ENCODE data around the gene MYOCD. TPM values are rescaled to one million over a fixed set of nuclear protein-coding genes. Genes with fewer than 3 reads are reported as not detected.

The MYOCD gene
- total RNA-seq, 4 donors from 2014 or later = 0.65 to 8.5 (median 0.98) TPM

DNA sequence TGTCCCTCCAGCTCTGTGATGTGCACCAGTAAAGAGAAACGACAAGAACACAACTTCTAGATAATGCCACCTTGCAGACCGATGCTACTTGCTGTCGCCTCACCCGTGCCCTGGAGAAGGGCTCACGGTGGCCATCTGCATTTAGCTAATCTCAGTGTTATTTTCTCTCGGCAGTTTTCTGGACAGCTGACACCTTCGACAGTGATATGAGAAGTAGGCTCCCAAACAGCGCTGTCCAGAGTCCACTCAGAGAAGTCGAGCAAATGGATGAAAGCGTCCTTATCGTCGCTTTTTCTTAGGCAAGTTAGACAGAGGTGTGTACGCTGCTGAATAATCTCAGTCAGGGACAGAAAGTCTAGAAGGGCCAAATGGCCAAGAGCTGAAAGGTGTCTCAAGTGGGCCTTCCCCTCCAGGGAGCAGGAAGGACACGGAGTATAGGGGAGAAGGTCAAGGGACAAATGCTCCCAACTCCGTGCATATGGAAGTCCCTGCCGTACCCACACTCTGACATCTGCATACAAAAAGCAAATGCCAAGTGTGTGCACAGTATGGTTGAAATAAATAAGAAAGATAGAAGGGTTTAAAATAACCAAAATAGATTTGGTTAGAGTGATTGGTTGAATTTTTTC, 42.4 kb upstream of the MYOCD start:
- TF ChIP-seq CTCF (IDR thresholded peaks at IDR 0.05; ENCODE audit: low read depth) = no peak

DNA sequence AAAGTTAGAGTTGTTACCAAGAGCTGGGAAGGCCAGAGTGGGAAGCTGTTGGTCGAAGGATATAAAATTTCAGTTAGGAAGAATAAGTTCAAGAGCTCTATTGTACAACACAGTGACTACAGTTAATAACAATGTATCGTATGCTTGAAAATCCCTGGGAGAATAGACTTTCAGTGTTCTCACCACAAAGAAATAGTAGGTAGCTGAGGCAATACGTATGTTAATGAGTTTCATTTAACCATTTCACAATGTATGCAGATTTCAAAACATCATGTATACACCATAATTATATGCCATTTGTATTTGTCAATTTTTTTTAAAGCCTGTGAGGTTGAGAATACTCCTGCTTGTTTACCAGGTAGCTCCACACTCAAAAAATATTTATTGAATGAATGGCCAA, 41.5 kb upstream of the MYOCD start:
- no peak for TF ChIP-seq CTCF (IDR thresholded peaks at IDR 0.05; ENCODE audit: low read depth)

DNA sequence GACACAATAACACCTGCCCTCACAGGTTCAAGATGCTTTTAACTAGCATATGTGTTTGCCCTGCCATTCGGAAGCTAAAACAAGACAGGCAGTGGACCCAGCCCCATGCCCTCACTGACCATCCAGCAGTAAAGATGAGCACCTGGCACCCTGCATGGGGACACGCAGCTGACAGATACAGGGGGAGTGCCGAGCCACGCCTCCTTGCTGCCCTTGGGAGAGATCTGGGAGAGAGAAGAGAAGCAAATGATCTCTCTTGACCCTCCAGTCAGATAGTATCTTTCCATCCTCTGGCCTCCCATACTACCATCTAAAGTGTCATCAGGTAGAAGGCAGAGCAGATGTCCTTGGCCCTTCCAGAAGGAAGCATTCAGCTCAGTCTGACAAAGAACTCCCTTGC, 40.6 kb upstream of the MYOCD start:
- no peak for TF ChIP-seq CTCF (IDR thresholded peaks at IDR 0.05; ENCODE audit: low read depth)

DNA sequence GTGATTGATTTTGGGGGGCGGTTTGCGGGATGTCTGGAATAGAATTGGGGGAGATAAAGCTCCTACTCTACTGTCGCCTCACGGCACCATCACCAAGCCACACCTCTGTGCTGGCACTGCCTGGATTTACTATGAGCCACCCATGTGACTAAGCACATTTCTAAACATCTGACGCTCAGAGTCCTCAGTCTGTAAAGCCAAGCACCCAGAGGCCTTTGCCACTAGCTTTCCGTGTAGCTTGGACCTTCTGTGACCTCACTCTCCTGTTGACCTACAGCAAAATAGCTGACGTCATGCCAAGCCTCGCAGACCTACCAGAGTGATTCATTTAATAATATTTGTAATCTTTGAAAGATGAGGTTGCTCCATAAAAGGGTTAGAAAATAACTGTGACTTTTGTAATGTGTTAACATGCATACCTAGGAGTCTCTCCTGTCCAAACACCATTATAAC, 38.5 kb upstream of the MYOCD start:
- no peak for TF ChIP-seq CTCF (IDR thresholded peaks at IDR 0.05; ENCODE audit: low read depth)

DNA sequence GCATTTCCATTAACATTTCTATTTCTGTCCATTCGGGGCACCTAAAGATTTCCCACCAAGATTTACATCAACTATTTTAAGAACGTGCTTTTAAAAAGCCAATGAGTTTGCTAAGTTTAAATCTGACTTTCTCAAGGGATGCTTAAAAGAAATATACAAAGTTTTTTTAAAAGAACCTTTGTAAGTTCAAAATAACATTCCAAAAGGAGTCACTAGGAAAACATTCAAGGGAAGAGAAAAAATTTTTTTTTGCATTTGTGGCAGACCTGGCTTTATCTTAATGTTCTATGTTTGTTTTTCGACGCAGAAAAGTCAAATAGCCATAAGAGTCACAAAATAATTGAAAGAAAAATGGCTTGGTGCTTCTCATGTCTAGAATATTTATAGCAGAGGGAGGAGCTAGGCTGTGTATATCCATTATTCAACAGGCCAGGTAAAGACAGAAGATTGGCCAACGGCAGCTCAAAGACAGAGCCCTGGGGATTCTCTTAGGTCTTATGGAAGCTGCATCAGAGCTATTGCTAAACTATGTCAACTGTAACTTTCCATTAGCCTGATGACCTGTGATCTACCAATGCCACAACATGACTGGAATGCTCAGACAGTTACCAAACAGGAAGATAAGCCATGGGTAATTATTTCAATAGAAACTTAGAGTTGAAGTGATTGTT, 37.8 kb upstream of the MYOCD start:
- no peak for TF ChIP-seq CTCF (IDR thresholded peaks at IDR 0.05; ENCODE audit: low read depth)

DNA sequence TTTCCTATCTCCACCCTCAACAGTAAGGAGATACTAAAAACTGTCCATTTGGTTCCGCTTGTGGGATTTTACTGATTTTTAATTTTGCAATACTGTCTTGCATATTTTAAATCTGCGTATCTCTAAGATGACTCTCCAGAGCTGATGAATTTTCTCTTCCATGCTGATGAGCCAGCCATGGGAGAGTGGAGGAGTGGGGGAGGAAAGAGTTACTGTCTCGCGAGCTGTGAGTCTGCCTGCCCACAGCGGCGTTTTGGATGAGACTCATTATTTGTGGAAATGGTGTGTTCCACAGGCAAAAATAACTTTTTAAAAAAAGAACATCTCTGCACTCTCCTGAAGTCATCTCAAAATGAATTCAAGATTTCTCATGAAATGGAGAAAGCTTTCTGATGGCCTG, 34.6 kb upstream of the MYOCD start:
- no peak for TF ChIP-seq CTCF (IDR thresholded peaks at IDR 0.05; ENCODE audit: low read depth)

DNA sequence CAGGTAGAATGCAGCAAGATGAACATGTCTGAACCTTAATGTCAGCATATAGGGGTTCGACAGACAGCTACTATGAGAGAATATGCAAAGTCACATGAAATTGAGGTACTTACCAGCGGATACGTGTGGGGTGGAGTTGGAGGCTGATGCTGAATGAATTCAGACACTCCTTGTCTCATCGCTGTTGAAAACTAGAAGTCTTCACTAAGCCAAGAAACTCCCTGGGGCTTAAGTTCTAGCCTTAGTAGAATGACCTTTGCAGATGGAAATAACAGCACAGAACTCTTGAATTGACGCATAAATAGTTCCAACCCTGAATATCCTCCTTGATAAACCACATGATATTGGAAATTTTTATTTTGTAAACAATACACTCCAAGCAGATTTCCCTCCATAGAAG, 32.9 kb upstream of the MYOCD start:
- no peak for TF ChIP-seq CTCF (IDR thresholded peaks at IDR 0.05; ENCODE audit: low read depth)
